ENCODE data around the gene OFD1.

Gene OFD1

GRCh38 chrX:13742397-13743176 is 8.0 kb downstream of the OFD1 start:
- H3K4me2 ChIP-seq (ENCODE audit: low read depth, low read length) = peak overlapping the region; percentile 69
- H4K20me1 ChIP-seq (ENCODE audit: insufficient read depth, low read length) = no peaks in the 10 kb centered on the region
- no peak for TF ChIP-seq EZH2phosphoT487 (IDR thresholded peaks at IDR 0.05; ENCODE audit: low read length)
- TF ChIP-seq EZH2 (optimal IDR thresholded peaks at IDR 0.05; ENCODE audit: low read depth, low read length) = no peak
- TF ChIP-seq CTCF (IDR thresholded peaks at IDR 0.05; ENCODE audit: low read length) = no peak
- no peak overlapping the region for H2AFZ ChIP-seq (ENCODE audit: low read length)
- H3K4me3 ChIP-seq (ENCODE audit: low read length) = peak overlapping the region; percentile 7; the same call in 1 of the 2 replicates
- no peaks in the 10 kb centered on the region; the same call in 1 of the 2 replicates for H3K36me3 ChIP-seq (replicated peaks; ENCODE audit: insufficient read depth, low read length)
- peaks cover 17% of the 10 kb centered on the region for H3F3A ChIP-seq (ENCODE audit: insufficient read depth, low read length)
- no peaks in the 10 kb centered on the region for H3K27me3 ChIP-seq (replicated peaks; ENCODE audit: insufficient read depth, low read length)
- peak; percentile 79 for DNase-seq
- peak overlapping the region; percentile 46; the same call in 1 of the 2 replicates for H3K9ac ChIP-seq (ENCODE audit: low read length)
- H3K9me3 ChIP-seq (replicated peaks; ENCODE audit: insufficient read depth, low read length) = no peaks in the 10 kb centered on the region
- no peaks in the 10 kb centered on the region for H3K9me2 ChIP-seq (replicated peaks; ENCODE audit: insufficient read depth, low read length)
- no peaks in the 10 kb centered on the region for H3K79me2 ChIP-seq (ENCODE audit: low read length)
- H3K27ac ChIP-seq (ENCODE audit: low read length) = peak overlapping the region; percentile 82; the same call in 1 of the 2 replicates
- H3K4me1 ChIP-seq (ENCODE audit: low read length) = peaks cover 16% of the 10 kb centered on the region; the same call in 1 of the 2 replicates

- Histone ChIP-seq H3F3A (ENCODE audit: insufficient read depth, low read length) (peaks cover 16% of the 10 kb centered on the region), H3K9me2 (replicated peaks; ENCODE audit: insufficient read depth, low read length) (no peaks in the 10 kb centered on the region), H2AFZ (ENCODE audit: low read length) (no peak overlapping the region), H3K36me3 (replicated peaks; ENCODE audit: insufficient read depth, low read length) (no peaks in the 10 kb centered on the region; the same call in 1 of the 2 replicates), H3K9ac (ENCODE audit: low read length) (no peak overlapping the region), H3K9me3 (replicated peaks; ENCODE audit: insufficient read depth, low read length) (no peaks in the 10 kb centered on the region), H3K4me3 (ENCODE audit: low read length) (no peak overlapping the region), H3K27me3 (replicated peaks; ENCODE audit: insufficient read depth, low read length) (no peaks in the 10 kb centered on the region), H3K4me1 (ENCODE audit: low read length) (peaks cover 34% of the 10 kb centered on the region), H3K79me2 (ENCODE audit: low read length) (no peaks in the 10 kb centered on the region), H3K27ac (ENCODE audit: low read length) (no peak overlapping the region), H4K20me1 (ENCODE audit: insufficient read depth, low read length) (no peaks in the 10 kb centered on the region), H3K4me2 (ENCODE audit: low read depth, low read length) (no peak overlapping the region)
- TF ChIP-seq CTCF (IDR thresholded peaks at IDR 0.05; ENCODE audit: low read length) = peak; percentile 45
- TF ChIP-seq EZH2phosphoT487 (IDR thresholded peaks at IDR 0.05; ENCODE audit: low read length) = no peak
- DNase-seq = no peak
Observed at GRCh38 chrX:13747836-13748235, 13.3 kb downstream of the OFD1 start.

GRCh38 chrX:13748486-13748885 is 13.9 kb downstream of the OFD1 start:
- H3K9me2 ChIP-seq (replicated peaks; ENCODE audit: insufficient read depth, low read length) = no peaks in the 10 kb centered on the region
- no peak overlapping the region for H3K27ac ChIP-seq (ENCODE audit: low read length)
- H2AFZ ChIP-seq (ENCODE audit: low read length) = no peak overlapping the region
- DNase-seq = no peak
- H3K9ac ChIP-seq (ENCODE audit: low read length) = no peak overlapping the region
- H3K4me2 ChIP-seq (ENCODE audit: low read depth, low read length) = no peak overlapping the region
- H3K4me3 ChIP-seq (ENCODE audit: low read length) = no peak overlapping the region
- no peaks in the 10 kb centered on the region for H3K79me2 ChIP-seq (ENCODE audit: low read length)
- no peaks in the 10 kb centered on the region for H3K9me3 ChIP-seq (replicated peaks; ENCODE audit: insufficient read depth, low read length)
- no peaks in the 10 kb centered on the region for H3K27me3 ChIP-seq (replicated peaks; ENCODE audit: insufficient read depth, low read length)
- H3K36me3 ChIP-seq (replicated peaks; ENCODE audit: insufficient read depth, low read length) = no peaks in the 10 kb centered on the region; the same call in 1 of the 2 replicates
- H4K20me1 ChIP-seq (ENCODE audit: insufficient read depth, low read length) = no peaks in the 10 kb centered on the region
- H3F3A ChIP-seq (ENCODE audit: insufficient read depth, low read length) = peaks cover 12% of the 10 kb centered on the region; the same call in 1 of the 2 replicates
- peaks cover 35% of the 10 kb centered on the region for H3K4me1 ChIP-seq (ENCODE audit: low read length)
- TF ChIP-seq EZH2phosphoT487 (IDR thresholded peaks at IDR 0.05; ENCODE audit: low read length) (no peak), EZH2 (optimal IDR thresholded peaks at IDR 0.05; ENCODE audit: low read depth, low read length) (no peak), CTCF (IDR thresholded peaks at IDR 0.05; ENCODE audit: low read length) (no peak)
